B cell (primary cell): ENCODE results near the gene SLC15A4. TPM values are rescaled to one million over a fixed set of nuclear protein-coding genes. Genes with fewer than 3 reads are reported as not detected.

Experiments used
- ATAC-seq: fragments of 200-7000 bp; cut with Tn5 transposase; one replicate; pipeline ENCODE4 v1.10.0; 2021; ENCODE audit warnings: low read depth, mild to moderate bottlenecking, moderate number of reproducible peaks, moderate library complexity
- CTCF ChIA-PET: fragments of 350-600 bp; sonication (Branson Sonifier 250); formaldehyde crosslinking; loops from one replicate; lab custom pipeline; 2021; ENCODE audit warnings: antibody characterized with exemption, inconsistent platforms; lab: Charles Lee
- POLR2A ChIA-PET: fragments of 350-600 bp; sonication (Branson Sonifier 250); formaldehyde crosslinking; loops from one replicate; lab custom pipeline; 2021; ENCODE audit warnings: antibody characterized with exemption; lab: Charles Lee
- DNase-seq: peaks from one replicate; pipeline ENCODE4 v3.0.0; 2013
- H2AFZ ChIP-seq: 2 replicates; pipeline ENCODE4 v1.6.1; 2012; ENCODE audit warnings: mild to moderate bottlenecking, low read depth, low read length; ENCODE audit not compliant: insufficient read depth, poor library complexity, severe bottlenecking
- H3K27ac ChIP-seq, 2 donors: 1 replicate in 1 of 2; 2 replicates in 1 of 2; pipeline ENCODE4 v1.5.1; 2012 to 2013; ENCODE audit warnings: low read length in 2 of 2, mild to moderate bottlenecking in 2 of 2, moderate library complexity in 1 of 2
- H3K27me3 ChIP-seq, 4 experiments: fragments of 200-600 bp in 1 of 4; sonication (generic) in 1 of 4; replicated peaks in 1 of 4; 1 replicate in 2 of 4; 2 replicates in 2 of 4; pipeline versions ENCODE4 v1.6.1 to v1.7.0; 2013 to 2016; ENCODE audit warnings: low read length in 3 of 4, mild to moderate bottlenecking in 2 of 4, mixed read lengths in 1 of 4, moderate library complexity in 1 of 4; ENCODE audit not compliant: insufficient read depth in 4 of 4, control insufficient read depth in 3 of 4; ENCODE audit errors: control extremely low read depth in 1 of 4
- H3K36me3 ChIP-seq, 2 experiments: replicated peaks in 1 of 2; 1 replicate in 1 of 2; 2 replicates in 1 of 2; pipeline versions ENCODE4 v1.6.1 to v1.7.1; 2013; ENCODE audit warnings: low read length in 1 of 2; ENCODE audit not compliant: insufficient read depth in 2 of 2, control insufficient read depth in 1 of 2; ENCODE audit errors: control extremely low read depth in 1 of 2, extremely low read depth in 1 of 2
- H3K4me1 ChIP-seq, 2 donors: fragments of 200-600 bp in 1 of 2; sonication (generic) in 1 of 2; 1 replicate in 1 of 2; 2 replicates in 1 of 2; pipeline versions ENCODE4 v1.5.1 to v1.6.1; 2013 to 2017; ENCODE audit warnings: low read length in 2 of 2; ENCODE audit not compliant: control insufficient read depth in 2 of 2, insufficient read depth in 2 of 2
- H3K4me2 ChIP-seq: replicated peaks from 2 replicates; pipeline ENCODE3; 2012; ENCODE audit warnings: mild to moderate bottlenecking, low read depth, low read length; ENCODE audit not compliant: poor library complexity, severe bottlenecking
- H3K4me3 ChIP-seq, 5 experiments: fragments of 200-600 bp in 1 of 5; sonication (generic) in 1 of 5; 1 replicate in 3 of 5; 2 replicates in 2 of 5; pipeline versions ENCODE4 v1.5.1 to v1.7.0; 2011 to 2016; ENCODE audit warnings: low read length in 4 of 5, mild to moderate bottlenecking in 4 of 5, low read depth in 2 of 5, control low read depth in 1 of 5, moderate library complexity in 1 of 5; ENCODE audit not compliant: insufficient read depth in 1 of 5; ENCODE audit errors: control extremely low read depth in 1 of 5, extremely low read depth in 1 of 5
- H3K79me2 ChIP-seq: fragments of 200-600 bp; sonication (generic); one replicate; pipeline ENCODE4 v1.6.0; 2016; ENCODE audit warnings: low read length; ENCODE audit not compliant: control insufficient read depth, insufficient read depth
- H3K9ac ChIP-seq: fragments of 200-600 bp; sonication (generic); 2 replicates; pipeline ENCODE4 v1.6.1; 2017; ENCODE audit warnings: mild to moderate bottlenecking, low read length, moderate library complexity
- H3K9me3 ChIP-seq, 3 donors: one replicate each; pipeline versions ENCODE4 v1.6.1 to v1.7.1; 2013; ENCODE audit warnings: low read length in 2 of 3; ENCODE audit not compliant: control insufficient read depth in 2 of 3, insufficient read depth in 1 of 3; ENCODE audit errors: control extremely low read depth in 1 of 3
- H4K20me1 ChIP-seq: 2 replicates; pipeline ENCODE4 v1.6.0; 2012; ENCODE audit warnings: mild to moderate bottlenecking, low read length; ENCODE audit not compliant: insufficient read depth, control insufficient read depth, poor library complexity, severe bottlenecking
- H3K27ac Mint-ChIP-seq: one replicate; pipeline ENCODE4 v1.8.0; 2021; ENCODE audit warnings: mixed read lengths
- H3K27me3 Mint-ChIP-seq: one replicate; pipeline ENCODE4 v1.8.0; 2021; ENCODE audit warnings: mixed read lengths
- H3K4me1 Mint-ChIP-seq: one replicate; pipeline ENCODE4 v1.8.0; 2021; ENCODE audit warnings: mixed read lengths
- H3K4me3 Mint-ChIP-seq: one replicate; pipeline ENCODE4 v1.8.0; 2021; ENCODE audit warnings: mixed read lengths
- H3K9me3 Mint-ChIP-seq: one replicate; pipeline ENCODE4 v1.8.0; 2022; ENCODE audit warnings: mixed read lengths; ENCODE audit not compliant: insufficient read depth
- EZH2 ChIP-seq: IDR thresholded peaks from 2 replicates; pipeline ENCODE4 v1.6.1; 2012; ENCODE audit warnings: borderline replicate concordance, low read depth, mild to moderate bottlenecking, moderate library complexity, low read length; ENCODE audit not compliant: insufficient read depth, poor library complexity, severe bottlenecking
- WGBS: methylation state at CpG from one replicate; pipeline ENCODE4 v1.1.5; 2013; ENCODE audit warnings: missing lambda C conversion rate; ENCODE audit not compliant: insufficient coverage; 5-methylcytosine and 5-hydroxymethylcytosine counted together
- intact Hi-C: fragments of 100-400 bp; cut with micrococcal nuclease; formaldehyde crosslinking; loops from one replicate; pipeline ENCODE4 v1.10.0; 2022
- polyA plus RNA-seq: library from polyadenylated mRNA; depleted of rRNA; stranded (reverse); fragments of >200 nt; gene quantifications from 2 replicates; pipeline ENCODE4 v1.2.3, GENCODE V29; 2012
- total RNA-seq, 2 donors: library from RNA; stranded (reverse); fragments of 120-200 nt in 1 of 2; gene quantifications; 1 replicate in 1 of 2; 2 replicates in 1 of 2; pipeline versions ENCODE4 v1.2.3 to v1.2.4, GENCODE V29; 2013 to 2022
- TF ChIP-seq, protein P1 (sequence below): fragments of 200-600 bp; IDR thresholded peaks from one replicate; pipeline ENCODE4 v1.8.0; 2022; ENCODE audit warnings: antibody characterized with exemption, mild to moderate bottlenecking

SLC15A4 gene
- total and polyA plus RNA-seq, 2 donors (not counting 1 experiment from before 2014, with no cell fraction given): 48.9 to 67.2 TPM

DNA sequence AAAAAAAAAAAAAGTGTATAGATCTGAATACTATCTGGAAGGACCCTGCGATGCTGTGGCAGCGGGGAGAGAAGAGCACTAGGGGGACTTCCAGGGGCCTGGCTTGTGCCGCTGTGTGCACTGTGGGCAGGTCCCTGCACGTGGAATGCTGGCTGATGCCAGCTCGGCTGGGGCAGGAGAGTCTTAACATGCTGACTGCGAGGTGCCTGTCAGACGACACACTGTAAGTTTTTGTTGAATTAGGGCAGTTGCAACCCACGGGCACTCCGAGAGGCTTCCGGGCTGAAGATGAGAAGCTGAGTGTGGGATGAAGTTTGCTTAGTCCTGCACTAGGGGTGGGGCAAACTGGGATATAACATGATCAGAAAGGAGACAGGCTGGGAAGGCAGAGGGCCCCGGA is 40.2 kb upstream of the SLC15A4 start:
- H3K27me3 ChIP-seq: no peaks in the 10 kb centered on the region
- WGBS: 85% methylated on average over 11 of the region's 11 CpGs
- H3K36me3 ChIP-seq: no peaks in the 10 kb centered on the region
- DNase-seq (no peak), ATAC-seq (no peak)
- peaks cover 12% of the 10 kb centered on the region for H3K27me3 Mint-ChIP-seq
- no peaks in the 10 kb centered on the region for H3K9me3 Mint-ChIP-seq
- H4K20me1 ChIP-seq: no peaks in the 10 kb centered on the region
- no peaks in the 10 kb centered on the region for H3K9me3 ChIP-seq
- no peak overlapping the region for H3K27ac ChIP-seq
- intact Hi-C loops: no loop called here
- no peak overlapping the region for H3K4me3 Mint-ChIP-seq
- H3K4me3 ChIP-seq: no peak overlapping the region
- no peak overlapping the region for H3K4me2 ChIP-seq
- no peak overlapping the region for H3K27ac Mint-ChIP-seq
- no peaks in the 10 kb centered on the region for H3K4me1 Mint-ChIP-seq
- H2AFZ ChIP-seq: no peak overlapping the region
- ChIA-PET CTCF (no interaction called here), POLR2A (no interaction called here)
- H3K4me1 ChIP-seq: no peaks in the 10 kb centered on the region
- TF ChIP-seq, protein P1, sequence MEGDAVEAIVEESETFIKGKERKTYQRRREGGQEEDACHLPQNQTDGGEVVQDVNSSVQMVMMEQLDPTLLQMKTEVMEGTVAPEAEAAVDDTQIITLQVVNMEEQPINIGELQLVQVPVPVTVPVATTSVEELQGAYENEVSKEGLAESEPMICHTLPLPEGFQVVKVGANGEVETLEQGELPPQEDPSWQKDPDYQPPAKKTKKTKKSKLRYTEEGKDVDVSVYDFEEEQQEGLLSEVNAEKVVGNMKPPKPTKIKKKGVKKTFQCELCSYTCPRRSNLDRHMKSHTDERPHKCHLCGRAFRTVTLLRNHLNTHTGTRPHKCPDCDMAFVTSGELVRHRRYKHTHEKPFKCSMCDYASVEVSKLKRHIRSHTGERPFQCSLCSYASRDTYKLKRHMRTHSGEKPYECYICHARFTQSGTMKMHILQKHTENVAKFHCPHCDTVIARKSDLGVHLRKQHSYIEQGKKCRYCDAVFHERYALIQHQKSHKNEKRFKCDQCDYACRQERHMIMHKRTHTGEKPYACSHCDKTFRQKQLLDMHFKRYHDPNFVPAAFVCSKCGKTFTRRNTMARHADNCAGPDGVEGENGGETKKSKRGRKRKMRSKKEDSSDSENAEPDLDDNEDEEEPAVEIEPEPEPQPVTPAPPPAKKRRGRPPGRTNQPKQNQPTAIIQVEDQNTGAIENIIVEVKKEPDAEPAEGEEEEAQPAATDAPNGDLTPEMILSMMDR: no peak
- TF ChIP-seq EZH2: no peak
- H3K79me2 ChIP-seq: no peaks in the 10 kb centered on the region
- no peak overlapping the region for H3K9ac ChIP-seq

DNA sequence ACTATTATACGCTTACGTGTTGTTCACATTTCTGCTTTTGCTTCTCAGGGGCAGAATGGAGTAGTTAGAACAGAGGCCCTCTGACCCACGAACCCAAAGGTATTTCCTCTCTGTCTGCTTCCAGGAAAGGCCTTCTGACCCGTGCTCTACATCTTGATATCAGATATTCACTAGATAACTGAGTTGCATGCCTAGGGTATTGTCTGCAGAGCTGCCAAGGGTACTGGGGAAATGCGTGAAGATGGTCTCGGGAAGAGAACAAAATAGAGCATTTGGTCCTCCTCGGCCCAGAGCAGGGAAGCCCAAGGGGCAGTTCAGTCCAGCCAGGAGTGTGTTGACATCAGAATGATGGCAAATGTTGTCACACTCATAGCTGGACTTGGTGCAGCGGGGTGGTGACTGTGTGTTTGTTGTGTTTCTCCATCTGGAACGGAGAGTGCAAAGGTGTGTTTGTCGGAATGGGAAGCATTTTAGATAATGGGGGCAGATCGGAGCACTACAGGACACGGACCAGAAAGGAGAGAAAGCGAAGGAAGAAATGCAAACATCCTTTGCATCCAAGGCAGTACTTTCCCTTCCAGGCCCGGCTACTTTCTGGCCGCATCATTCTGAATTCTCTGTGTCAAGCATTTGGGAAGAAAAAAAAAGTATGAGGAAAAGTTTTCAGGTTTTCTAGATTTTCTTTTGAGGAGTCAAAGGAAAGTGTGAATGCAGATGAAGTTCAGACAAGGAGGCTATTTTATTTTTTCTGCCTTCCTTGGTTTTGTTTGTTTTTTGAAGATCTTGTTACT is 37.7 kb upstream of the SLC15A4 start:
- peaks cover 11% of the 10 kb centered on the region for H3K27me3 Mint-ChIP-seq
- intact Hi-C loops: no loop called here
- H4K20me1 ChIP-seq: no peaks in the 10 kb centered on the region
- no peak overlapping the region for H3K4me2 ChIP-seq
- no peaks in the 10 kb centered on the region for H3K36me3 ChIP-seq
- no peak overlapping the region for H3K4me3 Mint-ChIP-seq
- ChIA-PET POLR2A (no interaction called here), CTCF (no interaction called here)
- no peak overlapping the region for H2AFZ ChIP-seq
- no peaks in the 10 kb centered on the region for H3K4me1 Mint-ChIP-seq
- H3K27ac ChIP-seq: no peak overlapping the region
- 90% methylated on average over 10 of the region's 15 CpGs for WGBS
- no peaks in the 10 kb centered on the region for H3K79me2 ChIP-seq
- DNase-seq (no peak), ATAC-seq (no peak)
- TF ChIP-seq, protein P1: no peak
- no peak for TF ChIP-seq EZH2
- H3K4me1 ChIP-seq: no peaks in the 10 kb centered on the region
- peaks cover 0 to 3% (median 0%) of the 10 kb centered on the region in 4 experiments for H3K27me3 ChIP-seq
- no peak overlapping the region for H3K4me3 ChIP-seq
- no peaks in the 10 kb centered on the region for H3K9me3 Mint-ChIP-seq
- H3K9ac ChIP-seq: no peak overlapping the region
- no peak overlapping the region for H3K27ac Mint-ChIP-seq
- H3K9me3 ChIP-seq: no peaks in the 10 kb centered on the region
